Tibial artery (tissue), 4 donors: ENCODE data around the gene LYST.

Experiments used
- DNase-seq, 2 donors: peaks; one replicate each; pipeline ENCODE4 v3.0.0-alpha.2; 2019
- H3K27ac ChIP-seq, 2 donors: fragments of 200-600 bp; sonication (generic) in 1 of 2; 1 replicate in 1 of 2; 2 replicates in 1 of 2; pipeline ENCODE4 v1.5.1; 2018 to 2019; ENCODE audit warnings: mild to moderate bottlenecking in 1 of 2
- H3K27me3 ChIP-seq, 2 donors: fragments of 200-600 bp; sonication (generic) in 1 of 2; one replicate each; pipeline versions ENCODE4 v1.5.1 to v1.6.0; 2016 to 2019
- H3K36me3 ChIP-seq, 3 donors: fragments of 200-600 bp; sonication (generic) in 2 of 3; one replicate each; pipeline ENCODE4 v1.5.1; 2016 to 2019; ENCODE audit warnings: mild to moderate bottlenecking in 2 of 3
- H3K4me1 ChIP-seq, 4 donors: fragments of 200-600 bp; sonication (generic) in 2 of 4; 1 replicate in 3 of 4; 2 replicates in 1 of 4; pipeline ENCODE4 v1.5.1; 2016 to 2019
- H3K4me3 ChIP-seq, 2 donors: fragments of 200-600 bp; sonication (generic) in 1 of 2; 1 replicate in 1 of 2; 2 replicates in 1 of 2; pipeline ENCODE4 v1.5.1; 2018 to 2019; ENCODE audit warnings: mild to moderate bottlenecking in 2 of 2
- H3K9me3 ChIP-seq, 3 donors: fragments of 200-600 bp; sonication (generic) in 1 of 3; one replicate each; pipeline ENCODE4 v1.5.1; 2016 to 2019
- CTCF ChIP-seq, 2 experiments: fragments of 200-600 bp in 1 of 2; fragments of 450-650 bp in 1 of 2; IDR thresholded peaks; one replicate each; pipeline ENCODE4 v1.5.1; 2017 to 2019; ENCODE audit warnings: antibody characterized with exemption in 2 of 2, mild to moderate bottlenecking in 1 of 2, moderate library complexity in 1 of 2
- intact Hi-C: fragments of 100-400 bp; cut with DNase I; formaldehyde crosslinking; loops from one replicate; pipeline ENCODE4 v1.15.0; 2023; ENCODE audit warnings: low total_unique reads

The LYST gene

GRCh38 chr1:235809688-235810397, 56.9 kb downstream of the LYST start:
- DNase-seq, result no peak
- no peak for TF ChIP-seq CTCF (IDR thresholded peaks at IDR 0.05)
- Histone ChIP-seq H3K4me3 (no peak overlapping the region), H3K36me3 (peaks cover 9 to 25% (median 24%) of the 10 kb centered on the region in 3 donors), H3K27ac (no peak overlapping the region), H3K4me1 (no peaks in the 10 kb centered on the region), H3K27me3 (no peaks in the 10 kb centered on the region), H3K9me3 (no peaks in the 10 kb centered on the region)
- intact Hi-C loops, result no loop called here

DNA sequence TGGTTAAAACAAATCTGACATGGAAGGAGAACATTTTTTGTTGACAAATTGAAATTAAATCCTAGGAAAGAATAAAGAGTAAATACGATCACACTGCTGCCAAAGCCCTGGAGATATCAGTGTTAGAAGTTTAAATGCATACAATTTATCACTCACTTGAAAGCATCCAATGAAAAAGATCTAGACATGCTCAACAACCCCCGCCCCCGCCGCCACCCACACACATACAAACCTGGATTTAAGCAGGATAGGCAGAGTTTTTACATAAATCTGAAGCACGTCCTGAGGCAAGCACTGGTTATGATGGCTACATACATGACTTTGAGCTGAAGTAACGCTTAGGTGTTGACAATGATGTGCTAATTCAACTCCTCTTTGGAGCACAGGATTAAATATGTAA, 58.5 kb downstream of the LYST start:
- H3K36me3 ChIP-seq, result peaks cover 9 to 26% (median 26%) of the 10 kb centered on the region in 3 donors
- no peaks in the 10 kb centered on the region for H3K9me3 ChIP-seq
- no peaks in the 10 kb centered on the region for H3K27me3 ChIP-seq
- no peak overlapping the region for H3K4me3 ChIP-seq
- no peak for DNase-seq
- H3K4me1 ChIP-seq, result no peaks in the 10 kb centered on the region
- intact Hi-C loops, result no loop called here
- no peak overlapping the region for H3K27ac ChIP-seq
- no peak for TF ChIP-seq CTCF (IDR thresholded peaks at IDR 0.05)

DNA sequence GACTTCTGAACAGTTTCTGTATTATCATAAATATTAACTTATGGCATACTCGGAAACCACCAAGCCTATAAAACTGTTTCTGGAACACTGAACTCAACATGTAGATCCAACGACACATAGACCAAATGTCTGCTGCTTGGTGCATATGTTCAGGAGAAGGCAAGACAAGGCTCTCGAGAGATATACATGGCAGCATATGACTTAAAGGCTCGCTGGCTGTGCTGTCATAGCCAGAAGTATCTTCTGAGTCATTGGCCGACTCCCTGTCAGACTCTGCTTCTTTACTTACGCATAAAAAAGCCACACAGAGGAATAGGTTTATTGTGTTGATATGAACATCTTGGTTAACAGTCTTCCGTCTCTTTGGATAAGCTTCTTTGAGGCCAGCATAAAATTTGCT, 60.6 kb downstream of the LYST start:
- intact Hi-C loops, result no loop called here
- Histone ChIP-seq H3K27ac (no peak overlapping the region), H3K4me1 (no peaks in the 10 kb centered on the region), H3K27me3 (no peaks in the 10 kb centered on the region), H3K9me3 (no peaks in the 10 kb centered on the region), H3K4me3 (no peak overlapping the region), H3K36me3 (peaks cover 9 to 26% (median 26%) of the 10 kb centered on the region in 3 donors)
- no peak for TF ChIP-seq CTCF (IDR thresholded peaks at IDR 0.05)
- no peak for DNase-seq

DNA sequence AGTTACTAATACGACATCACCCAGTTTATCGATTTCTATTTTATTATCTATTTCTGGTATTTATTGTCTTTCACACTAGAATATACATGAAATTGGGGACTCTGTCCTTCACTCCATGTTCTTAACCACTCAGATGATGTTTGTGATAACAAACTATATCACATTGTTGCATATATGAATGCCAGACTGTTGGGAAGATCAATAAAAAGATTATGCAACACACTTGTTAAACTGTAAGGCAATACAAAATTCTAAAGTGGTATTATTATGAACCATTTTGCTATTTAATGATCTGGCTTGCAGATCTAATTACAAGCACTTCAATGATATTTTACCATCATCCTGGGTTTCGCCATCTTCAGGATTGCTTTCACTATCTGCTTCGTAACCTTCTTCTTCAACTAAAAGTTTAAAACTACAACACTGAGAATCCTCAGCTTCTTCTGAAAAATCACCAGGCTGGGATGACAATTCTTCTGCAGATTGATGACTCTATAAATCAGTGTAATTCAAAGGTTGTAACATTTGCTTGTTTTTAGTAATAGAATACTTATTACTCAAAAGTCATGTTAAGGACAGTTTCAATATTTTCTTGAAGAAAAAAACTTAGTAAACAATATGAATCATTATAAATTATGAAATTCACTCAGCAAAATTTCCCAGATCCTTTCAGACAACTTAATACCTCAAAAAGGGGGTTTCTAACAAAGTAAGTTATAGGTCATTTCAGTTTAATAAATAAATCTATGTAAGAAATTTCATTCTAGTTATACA, 63.9 kb downstream of the LYST start:
- Histone ChIP-seq H3K4me1 (no peaks in the 10 kb centered on the region), H3K9me3 (no peaks in the 10 kb centered on the region), H3K27me3 (no peaks in the 10 kb centered on the region), H3K27ac (no peak overlapping the region), H3K36me3 (peaks cover 5 to 15% (median 15%) of the 10 kb centered on the region in 3 donors), H3K4me3 (no peak overlapping the region)
- no peak for TF ChIP-seq CTCF (IDR thresholded peaks at IDR 0.05)
- DNase-seq, result no peak
- intact Hi-C loops, result no loop called here

DNA sequence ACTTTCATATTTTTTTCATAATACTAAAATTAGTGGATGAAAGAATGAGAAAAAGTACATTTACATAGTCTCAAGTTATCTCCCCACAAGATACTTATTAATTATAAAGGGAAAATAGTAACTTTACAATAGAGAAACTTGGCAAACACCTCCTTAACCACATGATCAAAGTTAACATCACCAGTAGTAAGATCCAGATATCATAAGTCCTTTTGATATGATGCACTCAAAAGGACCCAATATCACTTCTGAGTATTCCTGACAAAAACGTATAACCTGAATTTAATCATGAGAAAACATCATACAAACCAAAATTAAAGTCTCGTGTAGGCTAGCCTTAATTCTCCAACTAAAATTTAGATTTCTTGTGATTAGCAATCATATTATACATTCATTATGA, 67.4 kb downstream of the LYST start:
- intact Hi-C loops, result no loop called here
- Histone ChIP-seq H3K9me3 (peaks cover 0 to 4% (median 0%) of the 10 kb centered on the region in 3 donors), H3K27me3 (no peaks in the 10 kb centered on the region), H3K36me3 (peaks cover 6 to 19% (median 17%) of the 10 kb centered on the region in 3 donors), H3K4me1 (no peaks in the 10 kb centered on the region), H3K4me3 (no peak overlapping the region), H3K27ac (no peak overlapping the region)
- TF ChIP-seq CTCF (IDR thresholded peaks at IDR 0.05), result no peak
- DNase-seq, result no peak
